ENCODE data around the gene NAA30. TPM values are rescaled to one million over a fixed set of nuclear protein-coding genes. Genes with fewer than 3 reads are reported as not detected.

NAA30 gene
- total and polyA plus RNA-seq, 9 of the 15 experiments (the other 6 are each of a cell fraction or from before 2014, with no cell fraction given) = 2.2 to 8.0 (median 6.9) TPM

DNA sequence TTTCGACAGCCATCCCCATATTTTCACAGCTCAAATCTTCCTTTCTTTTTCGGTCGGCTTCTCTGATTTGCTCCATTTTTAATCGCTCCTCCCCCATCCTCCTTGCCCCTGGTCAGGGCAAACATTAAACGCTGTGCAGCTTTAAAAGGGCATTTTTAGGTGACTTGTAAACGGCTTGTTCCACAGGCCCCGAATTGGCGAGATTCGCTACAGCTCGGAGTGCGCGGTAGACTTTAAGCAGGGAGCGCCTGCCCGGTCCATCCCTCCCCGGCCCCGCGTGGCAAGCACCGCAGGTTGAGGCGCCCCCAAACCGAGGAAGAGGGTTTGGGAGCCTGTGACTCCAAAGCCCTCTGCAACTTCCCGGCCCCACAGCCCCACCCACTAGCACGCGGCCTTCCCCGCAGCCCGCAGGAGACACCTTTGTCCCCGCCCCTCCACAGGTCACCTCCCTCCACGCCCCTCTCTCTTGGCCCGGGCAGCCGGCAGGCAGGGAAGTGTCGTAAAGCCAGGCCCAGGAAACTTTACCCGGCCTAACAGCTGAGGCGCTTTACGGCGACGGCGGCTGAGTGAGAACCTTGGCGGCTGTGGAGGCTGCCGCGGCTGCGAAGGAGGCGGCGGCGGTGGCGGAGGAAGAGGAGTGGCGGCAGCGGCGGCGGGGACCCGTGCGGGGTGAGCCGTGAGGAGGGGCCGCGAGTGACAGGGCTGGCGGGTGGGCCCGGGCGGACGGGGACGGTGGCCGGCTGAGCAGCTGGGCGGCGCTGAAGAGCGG, at the start of gene NAA30 (continued):
- peak; percentile 44 for TF ChIP-seq KDM5B (IDR thresholded peaks at IDR 0.05; ENCODE audit: insufficient replicate concordance, low read depth, low read length)
- peak; percentile 21; the same call in 1 of the 2 replicates for TF ChIP-seq SMARCA4 (IDR thresholded peaks at IDR 0.05)
- no peak for TF ChIP-seq CBX5 (IDR thresholded peaks at IDR 0.05; ENCODE audit: borderline replicate concordance, low read depth)
- TF ChIP-seq, protein P1, sequence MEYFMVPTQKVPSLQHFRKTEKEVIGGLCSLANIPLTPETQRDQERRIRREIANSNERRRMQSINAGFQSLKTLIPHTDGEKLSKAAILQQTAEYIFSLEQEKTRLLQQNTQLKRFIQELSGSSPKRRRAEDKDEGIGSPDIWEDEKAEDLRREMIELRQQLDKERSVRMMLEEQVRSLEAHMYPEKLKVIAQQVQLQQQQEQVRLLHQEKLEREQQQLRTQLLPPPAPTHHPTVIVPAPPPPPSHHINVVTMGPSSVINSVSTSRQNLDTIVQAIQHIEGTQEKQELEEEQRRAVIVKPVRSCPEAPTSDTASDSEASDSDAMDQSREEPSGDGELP (CRISPR knock-in tag; IDR thresholded peaks at IDR 0.05; ENCODE audit: borderline replicate concordance) = peak; percentile 96
- TF ChIP-seq SIX5 (IDR thresholded peaks at IDR 0.05; ENCODE audit: borderline replicate concordance in 1 of 2, insufficient read depth in 1 of 2, low read depth in 1 of 2, low read length in 2 of 2) = no peak
- TF ChIP-seq HDAC1 (IDR thresholded peaks at IDR 0.05) = peak in 1 of 2 experiments; percentile 38; a peak in 1 of 4 replicates
- TF ChIP-seq CTBP1 (IDR thresholded peaks at IDR 0.05; ENCODE audit: borderline replicate concordance) = peak; percentile 19; the same call in 1 of the 2 replicates
- peak; percentile 71 for TF ChIP-seq POLR2A (conservative IDR thresholded peaks at IDR 0.05)
- no peak for TF ChIP-seq ZNF431 (CRISPR knock-in tag; IDR thresholded peaks at IDR 0.05)
- 0 out of 2 replicates have a peak, but pooled peaks have one; percentile 19 for TF ChIP-seq HDAC2 (IDR thresholded peaks at IDR 0.05)
- TF ChIP-seq ZNF384 (IDR thresholded peaks at IDR 0.05; ENCODE audit: low read depth, low read length) = no peak
- TF ChIP-seq ZFPM2 (CRISPR knock-in tag; IDR thresholded peaks at IDR 0.05) = no peak
- peak; percentile 49; the same call in 1 of the 2 replicates for TF ChIP-seq CXXC5 (CRISPR knock-in tag; IDR thresholded peaks at IDR 0.05)
- no peak for TF ChIP-seq ZNF263 (CRISPR knock-in tag; IDR thresholded peaks at IDR 0.05; ENCODE audit: borderline replicate concordance)
- TF ChIP-seq, protein P2, sequence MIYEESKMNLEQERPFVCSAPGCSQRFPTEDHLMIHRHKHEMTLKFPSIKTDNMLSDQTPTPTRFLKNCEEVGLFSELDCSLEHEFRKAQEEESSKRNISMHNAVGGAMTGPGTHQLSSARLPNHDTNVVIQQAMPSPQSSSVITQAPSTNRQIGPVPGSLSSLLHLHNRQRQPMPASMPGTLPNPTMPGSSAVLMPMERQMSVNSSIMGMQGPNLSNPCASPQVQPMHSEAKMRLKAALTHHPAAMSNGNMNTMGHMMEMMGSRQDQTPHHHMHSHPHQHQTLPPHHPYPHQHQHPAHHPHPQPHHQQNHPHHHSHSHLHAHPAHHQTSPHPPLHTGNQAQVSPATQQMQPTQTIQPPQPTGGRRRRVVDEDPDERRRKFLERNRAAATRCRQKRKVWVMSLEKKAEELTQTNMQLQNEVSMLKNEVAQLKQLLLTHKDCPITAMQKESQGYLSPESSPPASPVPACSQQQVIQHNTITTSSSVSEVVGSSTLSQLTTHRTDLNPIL (CRISPR knock-in tag; IDR thresholded peaks at IDR 0.05) = no peak
- no peak for TF ChIP-seq ELF4 (CRISPR knock-in tag; IDR thresholded peaks at IDR 0.05)
- no peak for TF ChIP-seq NEUROD1 (IDR thresholded peaks at IDR 0.05; ENCODE audit: borderline replicate concordance, low read depth, low read length, partially characterized antibody)
- TF ChIP-seq FOXM1 (IDR thresholded peaks at IDR 0.05; ENCODE audit: low read depth) = no peak
- TF ChIP-seq FOXM1 (CRISPR knock-in tag; IDR thresholded peaks at IDR 0.05; ENCODE audit: low read depth) = no peak
- 0 out of 2 replicates have a peak, but pooled peaks have one; percentile 6 for TF ChIP-seq ARID1B (IDR thresholded peaks at IDR 0.05)
- peak; percentile 78; the same call in 1 of the 2 replicates for TF ChIP-seq PTBP1 (IDR thresholded peaks at IDR 0.05; ENCODE audit: low read depth, low read length)
- TF ChIP-seq, protein P3, sequence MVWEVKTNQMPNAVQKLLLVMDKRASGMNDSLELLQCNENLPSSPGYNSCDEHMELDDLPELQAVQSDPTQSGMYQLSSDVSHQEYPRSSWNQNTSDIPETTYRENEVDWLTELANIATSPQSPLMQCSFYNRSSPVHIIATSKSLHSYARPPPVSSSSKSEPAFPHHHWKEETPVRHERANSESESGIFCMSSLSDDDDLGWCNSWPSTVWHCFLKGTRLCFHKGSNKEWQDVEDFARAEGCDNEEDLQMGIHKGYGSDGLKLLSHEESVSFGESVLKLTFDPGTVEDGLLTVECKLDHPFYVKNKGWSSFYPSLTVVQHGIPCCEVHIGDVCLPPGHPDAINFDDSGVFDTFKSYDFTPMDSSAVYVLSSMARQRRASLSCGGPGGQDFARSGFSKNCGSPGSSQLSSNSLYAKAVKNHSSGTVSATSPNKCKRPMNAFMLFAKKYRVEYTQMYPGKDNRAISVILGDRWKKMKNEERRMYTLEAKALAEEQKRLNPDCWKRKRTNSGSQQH (CRISPR knock-in tag; IDR thresholded peaks at IDR 0.05) = no peak
- TF ChIP-seq ADNP (tag; IDR thresholded peaks at IDR 0.05) = no peak
- TF ChIP-seq MYC (IDR thresholded peaks at IDR 0.05; ENCODE audit: low read depth, low read length) = peak; percentile 71
- TF ChIP-seq MYC (CRISPR knock-in tag; IDR thresholded peaks at IDR 0.05; ENCODE audit: borderline replicate concordance, low read depth) = peak; percentile 66; the same call in 1 of the 2 replicates
- no peak for TF ChIP-seq POU5F1 (IDR thresholded peaks at IDR 0.05; ENCODE audit: borderline replicate concordance, low read depth, low read length, partially characterized antibody)
- no peak for TF ChIP-seq MCM7 (IDR thresholded peaks at IDR 0.05)
